Progenitor cell of endocrine pancreas (in vitro differentiated cells): ENCODE data around the gene ILKAP. TPM values are rescaled to one million over a fixed set of nuclear protein-coding genes. Genes with fewer than 3 reads are reported as not detected.

ENCODE experiments used
- DNase-seq: peaks from one replicate; pipeline ENCODE4 v3.0.0; 2021; ENCODE audit warnings: low spot score; ENCODE audit not compliant: unreplicated experiment
- H3K27ac Mint-ChIP-seq: 2 replicates; pipeline ENCODE4 v1.8.0; 2021; ENCODE audit warnings: mild to moderate bottlenecking, moderate library complexity, mixed read lengths
- H3K27me3 Mint-ChIP-seq: 2 replicates; pipeline ENCODE4 v1.8.0; 2021; ENCODE audit warnings: mixed read lengths
- H3K36me3 Mint-ChIP-seq: 2 replicates; pipeline ENCODE4 v1.8.0; 2022; ENCODE audit warnings: mixed read lengths; ENCODE audit not compliant: insufficient read depth
- H3K4me1 Mint-ChIP-seq: 2 replicates; pipeline ENCODE4 v1.8.0; 2021; ENCODE audit warnings: low read depth, mixed read lengths
- H3K4me3 Mint-ChIP-seq: 2 replicates; pipeline ENCODE4 v1.8.0; 2021; ENCODE audit warnings: low read depth, mild to moderate bottlenecking, moderate library complexity, mixed read lengths
- H3K9me3 Mint-ChIP-seq: 2 replicates; pipeline ENCODE4 v1.8.0; 2021; ENCODE audit warnings: low read depth, mixed read lengths
- total RNA-seq: library from RNA; stranded (reverse); gene quantifications from 2 replicates; pipeline ENCODE4 v1.2.1, GENCODE V29; 2021
- TF ChIP-seq, protein P1 (sequence below): fragments of 200-600 bp; sonication (generic); IDR thresholded peaks from one replicate; pipeline ENCODE4 v1.5.0; 2021; ENCODE audit warnings: antibody characterized with exemption, mild to moderate bottlenecking; ENCODE audit not compliant: unreplicated experiment

The ILKAP gene
- total RNA-seq, 1 donor from 2014 or later: 56.3 TPM

DNA sequence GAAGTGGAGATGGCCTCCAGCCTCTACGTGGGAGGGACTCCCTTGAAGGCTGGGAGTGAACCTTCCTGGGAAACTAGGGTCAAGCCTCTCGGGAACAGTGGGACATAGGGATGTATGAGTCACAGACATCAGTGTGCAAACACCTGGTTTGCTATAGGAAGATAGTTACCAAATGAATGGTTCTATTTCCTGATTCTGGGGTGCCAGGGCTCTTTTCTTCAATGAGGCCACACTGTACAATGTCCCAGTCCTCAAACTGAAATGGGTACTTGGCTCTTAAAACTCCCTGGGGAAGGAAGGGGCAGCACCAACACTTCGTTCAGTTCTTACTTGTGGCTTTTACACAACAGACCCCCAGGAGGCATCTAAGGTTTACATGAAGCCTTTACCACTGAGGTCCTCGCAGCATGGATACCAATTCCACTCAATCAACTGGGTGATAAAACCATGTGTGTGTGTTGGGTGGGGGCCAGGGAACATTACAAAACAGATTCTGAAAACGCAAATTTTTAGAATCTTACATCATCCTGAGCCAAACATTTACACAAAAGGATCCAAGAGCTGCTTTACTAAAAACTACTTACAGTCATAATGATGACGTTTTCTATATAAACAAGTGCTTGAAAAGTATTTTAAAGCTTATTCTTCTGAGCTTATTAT is 34.3 kb downstream of the ILKAP start:
- no peak for DNase-seq
- Mint-ChIP-seq H3K27ac (no peak overlapping the region), H3K27me3 (peaks cover 17% of the 10 kb centered on the region), H3K4me1 (no peaks in the 10 kb centered on the region), H3K36me3 (peaks cover 17% of the 10 kb centered on the region), H3K9me3 (no peaks in the 10 kb centered on the region), H3K4me3 (no peak overlapping the region)
- TF ChIP-seq, protein P1, sequence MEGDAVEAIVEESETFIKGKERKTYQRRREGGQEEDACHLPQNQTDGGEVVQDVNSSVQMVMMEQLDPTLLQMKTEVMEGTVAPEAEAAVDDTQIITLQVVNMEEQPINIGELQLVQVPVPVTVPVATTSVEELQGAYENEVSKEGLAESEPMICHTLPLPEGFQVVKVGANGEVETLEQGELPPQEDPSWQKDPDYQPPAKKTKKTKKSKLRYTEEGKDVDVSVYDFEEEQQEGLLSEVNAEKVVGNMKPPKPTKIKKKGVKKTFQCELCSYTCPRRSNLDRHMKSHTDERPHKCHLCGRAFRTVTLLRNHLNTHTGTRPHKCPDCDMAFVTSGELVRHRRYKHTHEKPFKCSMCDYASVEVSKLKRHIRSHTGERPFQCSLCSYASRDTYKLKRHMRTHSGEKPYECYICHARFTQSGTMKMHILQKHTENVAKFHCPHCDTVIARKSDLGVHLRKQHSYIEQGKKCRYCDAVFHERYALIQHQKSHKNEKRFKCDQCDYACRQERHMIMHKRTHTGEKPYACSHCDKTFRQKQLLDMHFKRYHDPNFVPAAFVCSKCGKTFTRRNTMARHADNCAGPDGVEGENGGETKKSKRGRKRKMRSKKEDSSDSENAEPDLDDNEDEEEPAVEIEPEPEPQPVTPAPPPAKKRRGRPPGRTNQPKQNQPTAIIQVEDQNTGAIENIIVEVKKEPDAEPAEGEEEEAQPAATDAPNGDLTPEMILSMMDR: no peak

DNA sequence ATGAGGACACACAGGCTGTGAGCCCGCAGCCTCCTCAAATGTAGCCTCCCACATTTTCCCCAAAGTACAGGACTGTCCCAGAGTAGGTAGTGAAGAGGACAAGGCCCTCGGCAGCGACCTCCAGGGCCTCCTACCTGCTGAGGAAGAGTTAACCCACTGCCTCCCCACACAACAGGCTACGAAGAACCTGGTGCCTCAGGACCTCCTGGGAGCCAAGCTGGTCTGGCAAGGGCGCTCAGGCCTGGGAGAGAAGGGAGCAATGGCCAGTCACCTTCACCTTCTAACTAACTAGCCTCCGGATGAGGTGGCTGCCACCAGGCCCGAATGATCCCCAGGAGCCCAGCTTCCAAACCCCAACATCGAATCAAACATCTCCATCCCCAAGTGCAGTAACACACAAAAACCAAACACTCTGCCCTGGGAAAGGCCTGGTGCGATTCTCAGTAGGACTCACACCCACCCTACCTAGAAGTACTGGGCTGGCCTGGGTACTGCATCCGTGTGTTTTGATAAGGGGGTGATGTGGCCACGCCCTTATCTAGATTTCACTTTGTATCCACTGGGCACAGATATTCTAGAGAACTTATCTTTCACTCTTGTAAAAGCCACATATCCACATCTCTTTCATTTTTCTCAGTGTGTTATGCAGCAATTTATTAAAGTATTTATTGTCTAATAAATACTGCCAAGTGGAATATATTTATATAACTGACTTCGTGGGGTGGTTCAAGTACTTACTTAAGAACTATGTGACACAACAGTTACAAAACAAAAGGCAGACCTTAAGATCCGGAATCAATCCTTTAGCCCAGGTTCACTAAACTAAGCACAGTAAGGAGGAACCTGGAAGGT is 35.1 kb downstream of the ILKAP start:
- Mint-ChIP-seq H3K27me3 (peaks cover 17% of the 10 kb centered on the region), H3K27ac (no peak overlapping the region), H3K4me1 (no peaks in the 10 kb centered on the region), H3K9me3 (no peaks in the 10 kb centered on the region), H3K4me3 (no peak overlapping the region), H3K36me3 (peaks cover 17% of the 10 kb centered on the region)
- TF ChIP-seq, protein P1: no peak
- DNase-seq: no peak

DNA sequence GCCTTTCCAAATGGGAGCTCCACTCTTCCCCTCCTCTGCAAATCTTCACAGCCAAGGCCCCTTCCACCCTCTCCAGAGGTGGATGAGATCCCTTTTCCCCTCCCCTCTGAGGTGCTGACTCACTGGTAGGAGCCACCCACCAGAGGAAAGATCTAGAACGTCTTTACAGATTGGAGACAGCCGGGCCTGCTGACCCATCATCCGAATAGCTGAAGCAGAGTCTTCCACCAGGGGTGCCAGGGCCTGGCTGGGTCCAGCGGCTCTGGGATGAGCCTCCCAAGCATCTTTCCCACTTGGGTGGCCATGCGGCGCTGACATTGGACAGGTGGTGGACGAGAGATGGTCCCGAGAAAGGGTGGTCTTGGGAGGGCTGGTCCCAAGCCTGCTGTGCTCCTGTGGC is 35.7 kb downstream of the ILKAP start:
- DNase-seq: no peak
- no peak overlapping the region for H3K27ac Mint-ChIP-seq
- peaks cover 12% of the 10 kb centered on the region for H3K36me3 Mint-ChIP-seq
- no peak overlapping the region for H3K4me3 Mint-ChIP-seq
- no peaks in the 10 kb centered on the region for H3K4me1 Mint-ChIP-seq
- peaks cover 24% of the 10 kb centered on the region for H3K27me3 Mint-ChIP-seq
- no peaks in the 10 kb centered on the region for H3K9me3 Mint-ChIP-seq
- TF ChIP-seq, protein P1: no peak

DNA sequence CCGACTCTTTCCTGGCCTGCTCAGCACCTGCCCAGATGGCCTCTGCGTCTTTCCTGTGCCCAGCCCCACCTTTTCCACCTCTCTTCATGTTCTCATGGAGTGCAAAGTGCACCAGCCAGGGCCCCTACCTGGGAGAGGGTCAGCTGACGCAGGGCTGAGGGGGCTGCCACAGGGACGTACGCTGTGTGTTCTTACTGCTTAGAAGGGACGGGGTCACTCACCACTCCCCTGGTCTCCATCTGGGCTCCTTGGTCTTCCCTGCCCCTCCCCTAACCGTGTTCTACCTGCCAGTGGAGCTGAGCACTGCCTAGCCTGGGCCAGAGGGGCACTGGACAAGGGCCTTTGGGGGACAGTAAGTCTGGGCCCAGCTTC is 36.2 kb downstream of the ILKAP start:
- H3K36me3 Mint-ChIP-seq: peaks cover 10% of the 10 kb centered on the region
- H3K27ac Mint-ChIP-seq: no peak overlapping the region
- DNase-seq: no peak

More for the DNA sequence above, 36.2 kb downstream of the ILKAP start:
- TF ChIP-seq, protein P1: no peak
- no peak overlapping the region for H3K4me3 Mint-ChIP-seq
- H3K4me1 Mint-ChIP-seq: no peaks in the 10 kb centered on the region
- H3K9me3 Mint-ChIP-seq: no peaks in the 10 kb centered on the region
- H3K27me3 Mint-ChIP-seq: peaks cover 25% of the 10 kb centered on the region
